Choroid plexus epithelial cell (primary cell): Measurements from ENCODE around the gene CSK.
A peak's percentile ranks its signal among the peaks of the same experiment; 100 is the strongest.

Experiments
- DNase-seq: peaks from one replicate; pipeline ENCODE4 v3.0.0-alpha.2; 2010; ENCODE audit warnings: low read depth
- H3K4me3 ChIP-seq: 2 replicates; pipeline ENCODE4 v1.5.1; 2011; ENCODE audit warnings: low read depth, mild to moderate bottlenecking, control low read depth, low read length, moderate library complexity
- CTCF ChIP-seq: conservative IDR thresholded peaks from 2 replicates; pipeline ENCODE4 v1.5.1; 2011; ENCODE audit warnings: low read depth, mild to moderate bottlenecking, control low read depth, inconsistent platforms, low read length, moderate library complexity

Gene CSK

GRCh38 chr15:74770211-74770903 is 11.5 kb upstream of the CSK start:
- H3K4me3 ChIP-seq = no peak overlapping the region
- DNase-seq = no peak
- no peak for TF ChIP-seq CTCF

GRCh38 chr15:74773329-74773728 is 8.6 kb upstream of the CSK start:
- DNase-seq = no peak
- no peak overlapping the region for H3K4me3 ChIP-seq
- no peak for TF ChIP-seq CTCF

- H3K4me3 ChIP-seq = no peak overlapping the region
- DNase-seq = peak; percentile 63
- no peak for TF ChIP-seq CTCF
Observed at GRCh38 chr15:74773731-74774252, 8.1 kb upstream of the CSK start.

- no peak for TF ChIP-seq CTCF
- no peak overlapping the region for H3K4me3 ChIP-seq
- DNase-seq = no peak
Observed at GRCh38 chr15:74775132-74775562, 6.7 kb upstream of the CSK start.

- TF ChIP-seq CTCF = no peak
- no peak for DNase-seq
- H3K4me3 ChIP-seq = no peak overlapping the region
Observed at GRCh38 chr15:74775894-74776293, 6.0 kb upstream of the CSK start.

GRCh38 chr15:74776821-74777768 is 4.8 kb upstream of the CSK start:
- no peak overlapping the region for H3K4me3 ChIP-seq
- no peak for TF ChIP-seq CTCF
- DNase-seq = peak; percentile 31
